Mesothelial cell of epicardium (in vitro differentiated cells): ENCODE results near the gene PARD3. TPM values are rescaled to one million over a fixed set of nuclear protein-coding genes. Genes with fewer than 3 reads are reported as not detected.

Source experiments
- DNase-seq, 2 experiments: peaks; one replicate each; pipeline ENCODE4 v3.0.0; 2021; ENCODE audit warnings: low spot score in 2 of 2; ENCODE audit not compliant: unreplicated experiment in 2 of 2
- H3K27ac Mint-ChIP-seq: 2 replicates; pipeline ENCODE4 v1.8.0; 2021; ENCODE audit warnings: mixed read lengths
- H3K27me3 Mint-ChIP-seq: 2 replicates; pipeline ENCODE4 v1.8.0; 2021; ENCODE audit warnings: low read depth, mixed read lengths
- H3K36me3 Mint-ChIP-seq: 2 replicates; pipeline ENCODE4 v1.8.0; 2021; ENCODE audit warnings: mixed read lengths
- H3K4me1 Mint-ChIP-seq: 2 replicates; pipeline ENCODE4 v1.8.0; 2021; ENCODE audit warnings: mixed read lengths
- H3K4me3 Mint-ChIP-seq: 2 replicates; pipeline ENCODE4 v1.8.0; 2021; ENCODE audit warnings: mild to moderate bottlenecking, moderate library complexity, mixed read lengths
- H3K9me3 Mint-ChIP-seq: 2 replicates; pipeline ENCODE4 v1.8.0; 2021; ENCODE audit warnings: mixed read lengths
- CTCF ChIP-seq: fragments of 200-600 bp; sonication (generic); IDR thresholded peaks from one replicate; pipeline ENCODE4 v1.5.0; 2021; ENCODE audit warnings: antibody characterized with exemption; ENCODE audit not compliant: unreplicated experiment
- total RNA-seq: library from RNA; stranded (reverse); gene quantifications from 3 replicates; pipeline ENCODE4 v1.2.1, GENCODE V29; 2021

PARD3 gene
- total RNA-seq, 1 donor from 2014 or later = 73.2 TPM

- no peak overlapping the region for H3K27ac Mint-ChIP-seq
- H3K9me3 Mint-ChIP-seq = no peaks in the 10 kb centered on the region
- DNase-seq = no peak
- no peak overlapping the region for H3K4me3 Mint-ChIP-seq
- H3K4me1 Mint-ChIP-seq = peaks cover 11% of the 10 kb centered on the region
- no peaks in the 10 kb centered on the region for H3K27me3 Mint-ChIP-seq
- no peaks in the 10 kb centered on the region for H3K36me3 Mint-ChIP-seq
- TF ChIP-seq CTCF = no peak
These were observed 196.5 kb downstream of the PARD3 start for GRCh38 chr10:34618611-34619010.

- peak; percentile 21 for TF ChIP-seq CTCF
- no peak overlapping the region for H3K27ac Mint-ChIP-seq
- no peak overlapping the region for H3K4me3 Mint-ChIP-seq
- no peak for DNase-seq
- no peaks in the 10 kb centered on the region for H3K36me3 Mint-ChIP-seq
- H3K9me3 Mint-ChIP-seq = no peaks in the 10 kb centered on the region
- H3K27me3 Mint-ChIP-seq = no peaks in the 10 kb centered on the region
- peaks cover 3% of the 10 kb centered on the region for H3K4me1 Mint-ChIP-seq
These were observed 199.3 kb downstream of the PARD3 start for GRCh38 chr10:34615770-34616169.

GRCh38 chr10:34613491-34613890, 201.6 kb downstream of the PARD3 start:
- Mint-ChIP-seq H3K4me1 (peaks cover 2% of the 10 kb centered on the region), H3K4me3 (no peak overlapping the region)

GRCh38 chr10:34612938-34613337, 202.2 kb downstream of the PARD3 start:
- Mint-ChIP-seq H3K27ac (no peak overlapping the region), H3K36me3 (no peaks in the 10 kb centered on the region), H3K4me3 (no peak overlapping the region), H3K27me3 (no peaks in the 10 kb centered on the region), H3K9me3 (no peaks in the 10 kb centered on the region), H3K4me1 (peaks cover 5% of the 10 kb centered on the region)
- no peak for DNase-seq
- TF ChIP-seq CTCF = no peak

More at GRCh38 chr10:34613491-34613890, 201.6 kb downstream of the PARD3 start:
- H3K36me3 Mint-ChIP-seq = no peaks in the 10 kb centered on the region
- no peak for TF ChIP-seq CTCF
- H3K27me3 Mint-ChIP-seq = no peaks in the 10 kb centered on the region
- no peak for DNase-seq
- H3K9me3 Mint-ChIP-seq = no peaks in the 10 kb centered on the region
- no peak overlapping the region for H3K27ac Mint-ChIP-seq

GRCh38 chr10:34612446-34612845, 202.7 kb downstream of the PARD3 start:
- no peak overlapping the region for H3K4me3 Mint-ChIP-seq
- TF ChIP-seq CTCF = no peak
- H3K36me3 Mint-ChIP-seq = no peaks in the 10 kb centered on the region
- no peak for DNase-seq
- no peaks in the 10 kb centered on the region for H3K9me3 Mint-ChIP-seq
- H3K27me3 Mint-ChIP-seq = no peaks in the 10 kb centered on the region
- no peak overlapping the region for H3K27ac Mint-ChIP-seq
- peaks cover 10% of the 10 kb centered on the region for H3K4me1 Mint-ChIP-seq
